Skin of body (tissue), 2 donors: ENCODE results near the gene GAD2. TPM values are rescaled to one million over a fixed set of nuclear protein-coding genes. Genes with fewer than 3 reads are reported as not detected.

Experiments used
- DNase-seq: peaks from one replicate; lab custom pipeline; 2025; lab: John Stamatoyannopoulos, UW
- total RNA-seq: library from RNA; depleted of rRNA; stranded (reverse); fragments of >200 nt; gene quantifications from one replicate; pipeline ENCODE4 v1.2.3, GENCODE V29; 2014

Gene GAD2
- total RNA-seq, 1 donor from 2014 or later = not detected

GRCh38 chr10:26221541-26221940 is 5.0 kb downstream of the GAD2 start:
- DNase-seq = no peak

GRCh38 chr10:26222563-26222962 is 6.0 kb downstream of the GAD2 start:
- no peak for DNase-seq

- DNase-seq = no peak
Measured at GRCh38 chr10:26225322-26225721, 8.7 kb downstream of the GAD2 start.

- no peak for DNase-seq
Measured at GRCh38 chr10:26227786-26228185, 11.2 kb downstream of the GAD2 start.

DNA sequence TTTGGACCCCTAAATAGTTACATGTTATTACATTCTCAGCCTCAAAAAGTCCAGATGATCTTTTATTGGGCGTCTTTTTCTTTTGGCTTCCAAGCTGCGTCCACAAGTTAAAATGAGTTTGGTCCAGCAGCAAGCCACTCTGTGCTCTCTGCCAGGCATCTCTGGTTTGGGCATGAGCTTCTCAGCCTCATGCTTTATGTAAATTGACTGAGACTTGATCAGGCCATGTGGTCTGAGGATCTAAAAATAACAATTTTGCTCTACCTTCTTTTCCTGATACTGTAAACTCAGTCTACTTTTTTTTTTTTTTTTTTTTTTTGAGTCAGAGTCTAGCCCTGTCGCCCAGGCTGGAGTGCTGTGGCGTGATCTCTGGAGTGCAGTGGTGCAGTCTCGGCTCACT is 15.6 kb downstream of the GAD2 start:
- no peak for DNase-seq

DNA sequence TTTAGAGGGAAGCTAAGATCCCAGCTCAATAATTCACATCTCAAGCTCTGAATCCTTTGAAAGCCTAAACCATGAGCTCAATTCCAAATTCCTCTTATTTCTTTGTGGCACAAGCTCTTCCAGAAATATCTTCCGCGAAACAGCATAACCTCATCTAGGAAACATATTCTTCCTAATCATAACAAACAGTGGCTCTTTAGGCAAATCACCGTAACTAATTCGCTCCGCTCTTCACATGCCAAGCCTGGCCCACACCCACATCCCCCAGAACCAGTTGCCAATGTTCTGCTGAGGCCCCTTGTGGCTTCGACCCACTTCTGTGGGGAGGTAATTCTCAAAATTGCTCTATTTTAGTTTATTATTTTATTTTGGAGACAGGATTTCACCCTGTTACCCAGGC is 19.2 kb downstream of the GAD2 start:
- no peak for DNase-seq

GRCh38 chr10:26238378-26238777 is 21.8 kb downstream of the GAD2 start:
- no peak for DNase-seq

GRCh38 chr10:26242706-26243350 is 26.3 kb downstream of the GAD2 start:
- no peak for DNase-seq

DNA sequence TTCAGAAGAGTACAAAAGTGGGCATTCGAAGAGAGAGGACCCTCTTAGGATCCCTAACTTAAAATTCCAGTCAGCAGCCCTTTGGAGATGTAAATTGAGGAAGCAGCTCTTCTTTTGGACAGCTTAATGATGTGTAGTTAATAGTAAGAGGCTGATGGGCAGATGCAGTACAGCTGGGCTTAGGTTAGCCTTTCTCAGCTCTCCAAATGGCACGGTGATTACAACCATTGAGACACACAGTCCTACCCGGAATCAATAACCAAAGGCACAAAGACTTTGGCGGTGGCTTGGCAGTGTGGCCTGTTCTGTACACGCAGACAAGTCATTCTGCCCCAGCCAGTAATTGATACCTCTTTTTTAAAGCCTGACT is 26.8 kb downstream of the GAD2 start:
- DNase-seq = no peak

DNA sequence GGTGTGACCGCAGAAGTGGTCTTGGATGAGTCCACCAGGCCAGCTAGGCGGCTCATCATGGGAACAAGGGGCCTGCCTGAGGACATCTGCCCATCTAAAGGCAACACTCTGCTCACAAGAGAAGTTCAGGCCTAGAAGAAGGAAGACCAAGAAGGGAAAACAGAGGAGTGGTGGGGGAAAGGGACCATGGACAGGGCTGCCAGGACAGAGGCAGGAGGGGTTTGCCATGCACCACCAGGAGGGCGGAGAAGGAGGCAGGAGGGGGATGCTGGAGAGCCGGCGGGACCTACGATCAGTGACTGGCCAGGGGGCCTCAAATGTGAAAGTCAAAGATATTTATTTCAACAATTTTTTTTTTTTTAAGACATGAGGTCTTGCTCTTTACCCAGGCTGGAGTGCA is 33.1 kb downstream of the GAD2 start:
- no peak for DNase-seq

DNA sequence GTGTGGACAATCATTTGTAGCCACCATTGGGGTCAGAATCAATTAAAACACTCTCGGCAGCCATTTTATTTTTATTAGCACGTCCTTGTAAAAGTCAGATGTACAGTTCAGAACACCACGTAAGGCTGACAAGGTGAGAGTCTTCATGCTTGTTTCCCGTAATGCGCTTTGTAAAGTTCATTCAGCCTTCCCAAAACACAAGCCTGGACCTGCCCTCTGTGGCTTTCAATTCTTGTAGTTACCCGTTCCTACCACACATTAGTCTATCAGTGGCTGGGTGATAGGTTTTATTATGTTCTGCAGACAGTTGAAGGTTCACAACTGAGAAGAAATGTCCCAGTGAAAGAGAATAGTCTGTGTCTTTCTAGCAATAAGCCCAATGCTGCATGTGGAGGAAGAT is 35.4 kb downstream of the GAD2 start:
- DNase-seq = no peak

DNA sequence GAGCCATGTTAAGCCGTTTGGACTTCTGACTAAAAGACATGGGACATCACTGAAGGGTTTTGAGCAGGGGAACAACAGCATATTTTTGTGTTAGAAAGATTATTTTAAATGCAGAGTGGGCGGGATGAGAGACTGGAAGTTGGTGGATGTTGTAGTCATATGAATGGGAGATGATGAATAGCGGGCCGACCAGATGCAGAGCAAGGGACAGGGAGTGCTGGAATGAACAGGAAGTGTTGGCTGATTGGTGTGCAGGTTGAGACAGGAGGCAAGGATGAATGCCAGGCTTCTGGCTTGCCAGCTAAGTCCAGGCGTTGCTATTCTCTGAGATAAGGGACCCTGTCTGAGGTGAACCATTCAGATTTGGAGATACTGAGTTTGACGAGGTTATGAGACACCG is 38.0 kb downstream of the GAD2 start:
- DNase-seq = no peak

DNA sequence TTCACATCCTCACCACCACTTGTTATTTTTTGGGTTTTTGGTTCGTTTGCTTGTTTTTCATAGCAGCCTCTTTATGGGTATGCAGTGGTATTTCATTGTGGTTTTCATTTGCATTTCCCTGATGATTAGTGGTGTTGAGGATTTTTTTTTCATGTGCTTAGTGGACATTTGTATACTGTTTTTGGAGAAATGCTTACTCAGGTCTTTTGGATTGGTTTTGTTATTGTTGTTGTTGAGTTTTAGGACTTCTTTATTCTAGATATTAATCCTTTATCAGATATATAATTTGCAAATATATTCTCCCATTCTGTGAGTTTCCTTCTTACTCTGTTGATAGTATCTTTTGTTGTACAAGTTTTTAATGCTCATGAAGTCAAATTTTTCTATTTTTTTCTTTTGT is 42.8 kb downstream of the GAD2 start:
- DNase-seq = no peak

- no peak for DNase-seq
Measured at GRCh38 chr10:26269754-26270153, 53.2 kb downstream of the GAD2 start.

DNA sequence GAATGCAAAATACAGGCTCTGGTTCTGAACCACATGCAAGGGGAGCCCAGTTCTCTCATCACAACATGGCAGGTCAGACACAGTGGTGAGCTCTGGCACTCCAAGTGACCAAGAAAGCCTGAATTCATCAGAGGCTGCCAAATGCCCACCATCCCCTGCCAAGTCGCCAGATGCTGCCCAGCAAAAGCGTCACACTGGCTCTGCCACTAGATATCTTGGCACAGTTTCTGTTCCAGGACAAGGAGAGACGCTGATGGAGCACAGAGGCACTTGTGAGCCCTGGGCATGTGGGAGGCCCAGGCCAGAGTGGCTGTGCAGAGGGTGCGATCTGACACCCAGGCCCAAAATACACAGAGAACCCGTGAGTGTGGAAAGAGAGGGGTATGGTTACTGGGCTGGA is 57.8 kb downstream of the GAD2 start:
- DNase-seq = no peak

DNA sequence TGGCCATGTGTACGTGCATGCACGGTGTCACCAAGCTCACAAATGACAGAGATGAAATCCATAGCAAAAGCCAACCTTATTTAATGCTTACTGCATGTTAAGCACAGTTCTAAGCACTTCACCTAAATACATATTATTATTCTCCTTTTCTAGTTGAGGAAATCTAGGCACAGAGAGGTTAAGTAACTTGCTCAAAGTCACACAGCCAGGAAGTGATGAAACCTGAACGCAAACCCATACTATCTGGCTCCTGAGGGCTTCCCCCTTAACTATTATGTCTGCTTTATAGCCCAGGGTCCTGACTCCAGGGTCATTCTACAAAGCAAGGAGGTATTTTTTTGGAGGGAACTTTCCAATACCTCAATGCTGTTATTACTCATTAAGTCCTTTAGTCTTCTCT is 61.7 kb downstream of the GAD2 start:
- DNase-seq = no peak

DNA sequence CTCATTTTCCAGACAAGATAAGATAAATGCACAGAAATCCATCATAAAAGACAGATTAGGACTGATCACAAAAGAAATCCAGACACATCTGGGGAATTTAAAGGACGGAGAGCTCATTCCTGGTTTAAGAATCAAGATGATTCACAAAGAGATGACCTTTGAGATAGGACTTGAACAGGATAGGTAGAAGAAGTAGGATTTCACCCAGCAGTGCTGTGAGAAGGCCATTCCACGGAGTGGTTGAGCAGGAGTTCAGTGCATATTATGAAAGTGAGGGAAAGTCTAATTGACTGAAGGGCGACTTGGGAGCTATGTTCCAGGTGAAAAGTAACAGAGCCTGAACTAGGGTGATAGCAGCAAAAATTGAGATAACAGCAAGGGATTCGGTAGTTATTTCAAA is 73.7 kb downstream of the GAD2 start:
- DNase-seq = no peak

- DNase-seq = no peak
Measured at GRCh38 chr10:26291721-26292480, 75.3 kb downstream of the GAD2 start.

- DNase-seq = no peak
Measured at GRCh38 chr10:26296360-26296759, 79.8 kb downstream of the GAD2 start.

GRCh38 chr10:26300001-26300400 is 83.4 kb downstream of the GAD2 start:
- no peak for DNase-seq

DNA sequence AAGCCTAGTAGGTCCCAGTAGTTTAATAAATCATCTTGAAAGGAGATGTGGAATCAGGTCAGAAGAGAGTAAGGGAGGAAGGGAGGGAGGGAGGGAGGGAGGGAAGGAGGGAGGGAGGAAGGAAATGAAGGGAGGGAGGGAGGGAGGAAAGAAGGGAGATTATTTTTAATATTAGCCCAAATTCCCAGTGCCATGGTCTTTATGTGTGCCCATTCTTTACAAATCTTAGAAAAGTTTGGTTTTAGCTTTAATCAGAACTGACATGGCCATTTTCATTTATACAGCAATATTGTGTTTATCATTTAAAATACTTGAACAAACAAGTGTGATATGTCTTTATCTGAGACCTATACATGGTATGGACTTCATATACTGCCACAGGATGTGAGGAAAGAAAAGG is 86.8 kb downstream of the GAD2 start:
- DNase-seq = no peak

GRCh38 chr10:26310361-26310760 is 93.8 kb downstream of the GAD2 start:
- DNase-seq = no peak

- no peak for DNase-seq
Measured at GRCh38 chr10:26311383-26311940, 94.9 kb downstream of the GAD2 start.
